ENCODE measurements around the gene USP34.

Gene USP34

DNA sequence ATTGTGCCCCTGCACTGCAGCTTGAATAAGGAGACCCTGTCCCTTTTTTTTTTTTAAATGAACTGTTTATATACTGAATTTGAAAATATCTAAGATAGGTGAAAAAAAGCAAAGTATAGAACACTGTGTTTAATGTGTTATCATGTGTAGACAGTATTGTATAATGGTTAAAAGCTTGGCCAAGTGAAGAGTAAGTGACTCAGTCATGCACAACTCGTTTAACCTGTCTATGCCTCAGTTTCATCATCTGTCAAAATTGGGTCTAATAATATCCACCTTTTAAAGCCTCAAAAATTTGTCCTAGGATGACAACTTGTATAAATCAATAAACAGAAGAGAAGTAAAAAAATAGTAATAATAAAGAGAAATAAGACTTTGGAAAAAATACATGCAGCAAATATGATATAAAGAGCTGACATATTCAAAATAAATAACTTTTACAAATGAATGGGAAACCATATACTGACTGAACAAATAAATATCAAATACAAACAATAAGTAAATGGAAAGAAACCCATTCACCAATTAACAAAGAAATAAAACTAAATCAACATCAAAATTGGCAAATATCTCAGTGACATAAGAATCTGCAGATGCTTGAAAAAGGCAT lies 195.2 kb downstream of the USP34 start:
- TF ChIP-seq, protein P1, sequence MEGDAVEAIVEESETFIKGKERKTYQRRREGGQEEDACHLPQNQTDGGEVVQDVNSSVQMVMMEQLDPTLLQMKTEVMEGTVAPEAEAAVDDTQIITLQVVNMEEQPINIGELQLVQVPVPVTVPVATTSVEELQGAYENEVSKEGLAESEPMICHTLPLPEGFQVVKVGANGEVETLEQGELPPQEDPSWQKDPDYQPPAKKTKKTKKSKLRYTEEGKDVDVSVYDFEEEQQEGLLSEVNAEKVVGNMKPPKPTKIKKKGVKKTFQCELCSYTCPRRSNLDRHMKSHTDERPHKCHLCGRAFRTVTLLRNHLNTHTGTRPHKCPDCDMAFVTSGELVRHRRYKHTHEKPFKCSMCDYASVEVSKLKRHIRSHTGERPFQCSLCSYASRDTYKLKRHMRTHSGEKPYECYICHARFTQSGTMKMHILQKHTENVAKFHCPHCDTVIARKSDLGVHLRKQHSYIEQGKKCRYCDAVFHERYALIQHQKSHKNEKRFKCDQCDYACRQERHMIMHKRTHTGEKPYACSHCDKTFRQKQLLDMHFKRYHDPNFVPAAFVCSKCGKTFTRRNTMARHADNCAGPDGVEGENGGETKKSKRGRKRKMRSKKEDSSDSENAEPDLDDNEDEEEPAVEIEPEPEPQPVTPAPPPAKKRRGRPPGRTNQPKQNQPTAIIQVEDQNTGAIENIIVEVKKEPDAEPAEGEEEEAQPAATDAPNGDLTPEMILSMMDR (IDR thresholded peaks at IDR 0.05; ENCODE audit: insufficient read depth, low read depth, low read length, missing control alignments) = no peak
- H3K4me3 ChIP-seq (ENCODE audit: low read depth, low read length) = no peak overlapping the region
- DNase-seq (ENCODE audit: low read depth) = no peak

DNA sequence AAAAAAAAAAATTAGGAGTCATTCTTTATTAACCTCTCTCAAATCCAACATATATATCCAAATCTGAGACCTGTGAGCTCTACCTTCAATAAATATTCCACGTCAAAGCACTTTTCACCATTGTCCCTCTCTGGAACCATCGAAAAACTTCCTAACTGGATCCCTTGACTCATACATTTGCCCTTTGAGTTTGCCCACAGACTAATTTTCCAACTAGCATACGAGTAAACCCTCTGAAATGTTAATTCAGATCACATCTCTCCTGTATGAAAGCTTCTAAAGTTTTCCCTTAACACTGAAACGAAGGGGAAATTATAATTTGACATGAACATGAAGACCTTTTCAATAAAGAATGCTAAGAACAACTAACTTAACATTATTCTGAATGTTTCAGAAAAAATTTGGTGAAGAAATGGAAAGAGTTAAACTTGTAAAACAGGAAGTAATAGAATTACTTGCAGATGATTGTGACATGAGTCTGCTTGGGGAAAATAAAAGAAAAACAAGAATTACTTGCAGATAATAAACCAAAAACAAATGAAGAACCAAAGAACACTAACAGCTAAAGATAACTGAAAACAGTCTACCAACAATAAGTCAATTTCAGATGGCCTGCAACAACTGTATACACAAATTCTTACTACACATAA lies 198.3 kb downstream of the USP34 start:
- TF ChIP-seq, protein P1 (IDR thresholded peaks at IDR 0.05; ENCODE audit: insufficient read depth, low read depth, low read length, missing control alignments) = no peak
- DNase-seq (ENCODE audit: low read depth) = no peak
- H3K4me3 ChIP-seq (ENCODE audit: low read depth, low read length) = no peak overlapping the region

DNA sequence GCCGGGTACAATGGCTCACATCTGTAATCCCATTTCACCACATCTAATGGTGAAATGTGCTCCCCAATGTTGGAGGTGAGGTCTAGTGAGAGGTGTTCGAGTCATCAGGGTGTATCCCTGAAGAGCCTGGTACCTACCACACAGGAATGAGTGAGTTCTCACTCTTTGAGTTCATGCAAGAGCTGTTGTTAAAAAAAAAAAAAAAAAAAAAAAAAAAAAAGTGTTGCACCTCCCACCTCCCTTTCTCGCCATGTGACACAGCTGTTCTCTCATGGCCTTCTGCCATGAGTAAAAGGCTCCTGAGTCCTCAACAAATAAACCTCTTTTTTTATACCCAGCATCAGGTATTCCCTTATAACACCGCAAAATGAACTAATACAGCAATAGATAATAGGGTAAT lies 202.6 kb downstream of the USP34 start:
- no peak for DNase-seq (ENCODE audit: low read depth)
- TF ChIP-seq, protein P1 (IDR thresholded peaks at IDR 0.05; ENCODE audit: insufficient read depth, low read depth, low read length, missing control alignments) = no peak
- H3K4me3 ChIP-seq (ENCODE audit: low read depth, low read length) = no peak overlapping the region

DNA sequence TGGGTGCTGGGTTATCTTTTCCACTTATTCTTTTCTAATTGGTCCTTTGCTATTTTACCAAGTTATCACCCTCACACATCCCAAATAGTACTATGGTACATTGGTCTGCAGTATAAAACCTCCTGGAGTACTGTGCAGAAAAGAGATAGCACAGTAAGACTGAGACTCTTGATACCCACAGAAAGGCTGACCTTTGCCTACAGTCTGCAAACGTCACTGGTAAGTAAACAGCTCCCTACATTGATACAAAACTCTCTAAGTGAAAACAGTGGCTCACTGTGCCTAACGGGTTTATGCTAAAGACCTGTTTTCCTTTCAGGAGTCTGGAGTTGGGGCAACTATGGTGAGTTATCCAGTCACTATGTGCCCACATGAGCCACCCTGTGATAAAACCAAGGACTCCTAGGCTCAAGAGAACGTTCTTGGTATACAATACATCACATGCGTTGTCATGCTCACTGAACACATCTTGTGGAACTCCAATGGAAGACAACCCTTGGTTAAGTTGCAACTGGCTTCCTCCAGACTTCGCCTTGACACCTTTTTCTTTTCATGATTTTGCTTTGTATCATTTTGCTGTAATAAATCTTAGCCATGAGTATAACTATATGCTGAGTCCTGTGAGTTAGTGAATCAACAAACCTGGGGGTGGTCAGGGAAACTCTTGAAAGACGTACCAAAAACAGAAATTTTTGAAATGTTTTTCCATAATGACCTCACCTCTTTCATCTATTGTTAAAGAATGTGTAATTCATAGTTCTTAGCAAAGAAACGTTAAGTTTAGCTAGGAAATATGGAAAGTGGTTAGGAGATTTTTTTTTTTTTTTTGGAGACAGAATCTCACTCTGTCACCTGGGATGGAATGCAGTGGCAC lies 204.0 kb downstream of the USP34 start:
- TF ChIP-seq, protein P1 (IDR thresholded peaks at IDR 0.05; ENCODE audit: insufficient read depth, low read depth, low read length, missing control alignments) = no peak
- DNase-seq (ENCODE audit: low read depth) = no peak
- no peak overlapping the region for H3K4me3 ChIP-seq (ENCODE audit: low read depth, low read length)

DNA sequence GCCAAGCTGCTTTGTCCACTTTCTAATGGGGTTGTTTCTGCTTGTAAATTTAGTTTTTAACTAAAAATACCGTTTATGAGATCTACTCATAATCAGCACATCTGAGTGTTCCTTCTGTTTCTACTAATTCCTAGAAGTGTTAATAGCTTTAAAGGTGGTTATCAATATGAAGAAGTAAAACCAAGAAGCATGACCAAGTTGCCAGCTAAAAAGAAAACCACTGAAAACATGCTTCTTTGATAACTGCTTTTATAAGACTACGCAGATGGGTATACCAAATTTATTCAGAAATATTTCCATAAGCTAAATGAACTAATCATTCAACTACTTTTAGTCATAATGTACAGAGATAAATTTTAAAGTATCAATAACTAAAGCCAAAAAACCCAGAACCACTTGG lies 207.1 kb downstream of the USP34 start:
- DNase-seq (ENCODE audit: low read depth) = no peak
- TF ChIP-seq, protein P1 (IDR thresholded peaks at IDR 0.05; ENCODE audit: insufficient read depth, low read depth, low read length, missing control alignments) = no peak
- H3K4me3 ChIP-seq (ENCODE audit: low read depth, low read length) = no peak overlapping the region

DNA sequence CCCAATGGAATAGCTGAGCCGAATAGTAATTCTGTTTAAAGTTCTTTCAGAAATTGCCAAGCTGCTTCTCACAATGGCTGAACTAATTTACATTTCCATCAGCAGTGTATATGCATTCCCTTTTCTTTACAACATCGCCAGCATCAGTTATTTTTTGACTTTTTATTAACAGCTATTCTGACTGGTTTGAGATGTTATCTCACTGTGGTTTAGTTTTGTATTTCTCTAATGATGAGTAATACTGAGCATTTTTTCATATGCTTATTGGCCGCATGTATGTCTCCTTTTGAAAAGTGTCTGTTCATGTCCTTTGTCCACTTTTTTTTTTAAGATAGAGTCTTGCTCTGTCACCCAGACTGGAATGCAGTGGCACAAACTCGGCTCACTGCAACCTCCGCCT lies 208.2 kb downstream of the USP34 start:
- TF ChIP-seq, protein P1 (IDR thresholded peaks at IDR 0.05; ENCODE audit: insufficient read depth, low read depth, low read length, missing control alignments) = no peak
- no peak overlapping the region for H3K4me3 ChIP-seq (ENCODE audit: low read depth, low read length)
- DNase-seq (ENCODE audit: low read depth) = no peak
